HG03159 (cell line): ENCODE measurements around the gene AP2A1.
"Not testable (repeated sequence)": the region's sequence is repeated elsewhere in the genome, so short reads cannot be mapped to it uniquely, and the experiment has no call there.

ENCODE experiments used
- ATAC-seq: cut with Tn5 transposase; IDR thresholded peaks from one replicate; pipeline ENCODE4 v1.9.1; 2021; ENCODE audit warnings: mild to moderate bottlenecking, moderate library complexity; ENCODE audit not compliant: unreplicated experiment

AP2A1 gene

DNA sequence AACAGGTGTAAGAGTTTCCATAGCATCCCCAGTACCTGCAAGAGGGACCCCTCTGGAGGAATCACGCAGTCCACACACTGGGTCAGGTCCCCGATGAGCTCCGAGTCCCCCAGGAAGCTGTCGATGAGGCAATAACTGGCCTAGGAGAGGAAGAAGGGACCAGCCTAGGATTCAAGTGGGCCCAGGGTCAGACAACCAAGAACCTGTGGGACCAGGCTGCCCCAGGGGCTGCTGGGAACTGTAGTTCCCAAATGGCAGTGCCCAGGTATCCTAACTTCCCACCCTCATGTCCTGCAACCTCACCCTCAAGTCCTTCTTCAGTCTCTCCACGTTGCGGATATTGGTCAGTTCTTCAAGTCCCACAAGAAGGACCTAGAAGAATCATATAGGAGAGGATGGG, 44.5 kb downstream of the AP2A1 start:
- ATAC-seq = no peak

GRCh38 chr19:49812452-49812996, 45.7 kb downstream of the AP2A1 start:
- ATAC-seq = no peak

DNA sequence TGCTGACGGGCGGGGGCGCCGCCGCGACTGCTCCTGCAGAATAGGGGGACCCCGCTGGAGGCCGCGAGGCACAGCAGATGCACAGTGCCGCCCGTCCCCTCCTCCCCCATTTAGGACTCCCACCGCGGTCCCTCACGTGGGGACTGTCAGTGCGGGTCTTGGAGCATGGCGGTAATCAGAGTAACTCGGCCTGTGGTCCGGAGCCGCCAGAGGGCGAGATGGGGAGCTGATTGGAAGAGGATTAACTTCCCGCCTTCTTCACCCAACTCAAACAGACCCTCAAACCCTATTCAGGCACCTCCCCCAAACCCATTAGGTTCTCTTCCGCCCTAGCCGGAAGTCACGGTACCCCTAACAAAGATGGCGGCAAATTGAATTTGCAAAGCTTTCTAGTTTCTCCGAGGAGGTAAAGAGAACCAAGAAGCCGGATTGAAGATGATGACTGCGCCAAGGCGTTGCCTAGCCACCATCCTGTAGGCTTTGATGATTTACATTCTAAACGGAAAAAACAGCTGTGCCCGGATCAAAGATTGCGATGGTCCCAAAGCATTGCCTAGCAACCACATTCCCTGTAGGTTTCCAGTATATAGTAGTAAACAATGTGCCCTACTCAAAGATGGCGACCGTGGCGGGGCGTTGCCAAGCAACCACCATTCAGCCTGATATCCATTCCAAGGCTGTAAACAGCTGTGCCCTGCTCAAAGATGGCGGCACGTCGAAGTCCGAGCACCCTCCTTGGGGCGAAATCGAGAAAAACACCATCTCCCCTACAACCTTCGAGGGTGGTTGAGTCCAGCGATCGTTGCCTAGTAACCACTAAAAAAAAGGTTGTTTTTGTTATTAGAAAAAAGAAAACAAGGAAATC, 46.4 kb downstream of the AP2A1 start, which contains the start of gene FUZ:
FUZ (minus strand) TSS at position 296 of the 865 bp plus-strand sequence; CDS start at position 110, 186 bp downstream.
- peak; percentile 42 for ATAC-seq

GRCh38 chr19:49814010-49814409, 47.2 kb downstream of the AP2A1 start:
- ATAC-seq = no peak

- no peak for ATAC-seq
Observed at GRCh38 chr19:49816590-49816989, 49.8 kb downstream of the AP2A1 start.

DNA sequence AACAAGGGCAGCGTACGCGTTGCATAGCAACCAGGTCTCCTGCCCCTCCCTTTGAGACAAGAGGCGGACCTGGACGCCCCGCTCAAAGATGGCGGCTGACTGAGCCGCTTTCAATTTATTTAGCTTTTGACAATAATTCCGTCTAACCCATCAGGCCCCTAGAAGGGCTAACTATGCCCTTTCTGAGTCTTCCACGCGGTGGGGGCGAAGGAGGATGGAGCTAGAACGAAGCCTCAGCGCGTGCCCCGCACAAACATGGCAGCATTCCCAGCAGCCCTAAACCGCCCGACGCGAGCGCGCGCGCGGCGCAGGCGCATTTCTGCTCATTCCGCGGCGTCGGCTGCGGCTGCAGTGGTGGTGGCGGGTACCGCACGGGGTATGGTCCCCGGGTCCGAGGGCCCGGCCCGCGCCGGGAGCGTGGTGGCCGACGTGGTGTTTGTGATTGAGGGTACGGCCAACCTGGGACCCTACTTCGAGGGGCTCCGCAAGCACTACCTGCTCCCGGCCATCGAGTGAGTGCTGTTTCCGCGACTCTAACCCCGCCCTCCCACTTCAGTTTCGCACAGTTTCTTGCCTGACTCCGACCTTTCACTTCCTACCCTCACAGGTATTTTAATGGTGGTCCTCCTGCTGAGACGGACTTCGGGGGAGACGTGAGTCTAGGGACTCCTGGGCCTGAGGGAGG, 51.3 kb downstream of the AP2A1 start, which contains the start of gene MED25:
MED25 (plus strand) TSS at position 326 of the 685 bp plus-strand sequence; CDS start at position 379, 53 bp downstream.
- peak; percentile 56 for ATAC-seq

DNA sequence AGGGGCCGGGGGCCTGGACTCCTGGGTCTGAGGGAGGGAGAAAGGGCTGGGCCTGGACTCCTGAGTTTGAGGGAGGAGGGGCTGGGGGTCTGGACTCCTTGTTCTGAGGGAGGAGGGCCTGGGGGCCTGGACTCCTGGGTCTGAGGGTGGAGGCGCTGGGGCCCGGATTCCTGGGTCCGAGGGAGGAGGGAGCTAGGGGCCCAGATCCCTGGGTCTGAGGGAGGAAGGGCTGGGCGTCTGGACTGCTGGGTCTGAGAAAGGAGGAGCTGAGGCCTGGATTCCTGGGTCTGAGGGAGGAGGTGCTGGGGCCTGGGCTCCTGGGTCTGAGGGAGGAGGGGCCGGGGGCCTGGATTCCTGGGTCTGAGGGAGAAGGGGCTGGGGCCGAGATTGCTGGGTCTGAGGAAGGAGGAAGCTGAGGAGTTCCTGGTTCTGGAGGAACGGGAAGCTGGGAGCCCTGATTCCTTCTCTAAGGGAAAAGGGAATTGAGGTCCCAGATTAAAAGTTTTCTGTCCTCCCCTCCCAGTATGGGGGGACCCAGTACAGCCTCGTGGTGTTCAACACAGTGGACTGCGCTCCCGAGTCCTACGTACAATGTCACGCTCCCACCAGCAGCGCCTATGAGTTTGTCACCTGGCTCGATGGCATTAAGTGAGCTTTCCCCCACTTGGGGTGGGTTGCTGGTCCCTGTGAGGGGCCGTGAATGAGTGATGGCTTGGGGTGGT, 52.0 kb downstream of the AP2A1 start:
- no peak for ATAC-seq

DNA sequence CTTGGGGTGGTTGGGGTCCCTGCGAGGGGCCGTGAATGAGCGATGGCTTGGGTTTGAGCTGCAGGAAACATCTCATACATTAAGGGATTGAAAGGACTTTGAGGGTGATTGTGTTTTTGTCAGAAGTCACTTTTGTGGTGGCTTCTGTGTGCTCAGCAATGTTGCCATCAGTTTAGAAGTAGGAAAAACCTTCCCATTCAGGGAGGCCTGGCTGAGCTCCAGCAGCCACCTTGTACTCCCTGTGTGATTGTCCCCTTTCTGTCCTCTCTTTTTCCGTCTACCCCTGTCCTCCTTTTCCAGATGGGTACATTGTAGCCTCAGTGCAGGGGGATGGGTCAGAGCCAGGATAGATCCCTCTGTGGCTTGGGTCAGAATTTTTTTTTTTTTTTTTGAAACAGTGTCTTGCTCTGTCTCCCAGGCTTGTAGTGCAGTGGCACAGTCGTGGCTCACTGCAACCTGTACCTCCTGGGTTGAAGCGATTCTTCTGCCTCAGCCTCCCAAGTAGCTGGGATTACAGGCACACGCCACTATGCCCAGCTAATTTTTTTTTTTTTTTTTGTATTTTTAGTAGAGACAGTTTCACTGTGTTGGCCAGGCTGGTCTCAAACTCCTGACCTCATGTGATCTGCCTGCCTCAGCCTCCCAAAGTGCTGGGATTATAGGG, 52.8 kb downstream of the AP2A1 start:
- not testable (repeated sequence) for ATAC-seq

GRCh38 chr19:49820125-49820524, 53.3 kb downstream of the AP2A1 start:
- ATAC-seq = no peak

- ATAC-seq = no peak
Observed at GRCh38 chr19:49823472-49823871, 56.7 kb downstream of the AP2A1 start.

- ATAC-seq = no peak
Observed at GRCh38 chr19:49824662-49825061, 57.9 kb downstream of the AP2A1 start.

- ATAC-seq = no peak
Observed at GRCh38 chr19:49827034-49827433, 60.2 kb downstream of the AP2A1 start.

DNA sequence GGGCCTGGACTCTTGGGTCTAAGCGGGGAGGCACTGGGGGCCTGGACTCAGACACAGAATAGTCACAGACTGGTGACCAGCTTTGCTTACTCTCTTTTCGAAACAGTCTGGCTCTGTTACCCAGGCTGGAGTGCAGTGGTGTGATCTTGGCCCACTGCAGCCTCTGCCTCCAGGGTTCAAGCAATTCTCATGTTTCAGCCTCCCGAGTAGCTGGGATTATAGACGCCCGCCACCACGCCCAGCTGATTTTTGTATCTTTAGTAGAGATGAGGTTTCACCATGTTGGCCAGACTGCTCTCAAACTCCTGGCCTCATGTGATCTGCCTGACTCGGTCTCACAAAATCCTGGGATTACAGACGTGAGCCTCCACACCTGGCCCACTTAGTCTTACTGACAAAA, 62.4 kb downstream of the AP2A1 start:
- ATAC-seq = no peak

DNA sequence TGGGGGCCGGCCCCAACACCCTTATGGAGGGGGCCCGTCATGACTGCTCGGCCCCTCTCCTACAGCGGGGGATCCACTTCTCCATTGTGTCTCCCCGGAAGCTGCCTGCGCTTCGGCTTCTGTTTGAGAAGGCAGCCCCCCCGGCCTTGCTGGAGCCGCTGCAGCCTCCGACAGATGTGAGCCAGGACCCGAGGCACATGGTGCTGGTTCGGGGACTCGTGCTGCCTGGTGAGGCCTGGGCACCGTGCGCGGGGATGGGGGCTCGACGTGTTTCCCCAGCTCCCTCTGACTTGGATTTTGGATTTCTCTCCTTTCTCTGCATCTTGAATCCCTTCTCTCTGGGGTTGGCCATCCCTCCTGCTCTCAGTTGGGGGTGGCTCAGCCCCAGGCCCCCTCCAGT, 62.9 kb downstream of the AP2A1 start:
- no peak for ATAC-seq

- ATAC-seq = no peak
Observed at GRCh38 chr19:49830766-49831165, 64.0 kb downstream of the AP2A1 start.

- no peak for ATAC-seq
Observed at GRCh38 chr19:49831592-49831991, 64.8 kb downstream of the AP2A1 start.

- ATAC-seq = no peak
Observed at GRCh38 chr19:49832556-49832955, 65.8 kb downstream of the AP2A1 start.

DNA sequence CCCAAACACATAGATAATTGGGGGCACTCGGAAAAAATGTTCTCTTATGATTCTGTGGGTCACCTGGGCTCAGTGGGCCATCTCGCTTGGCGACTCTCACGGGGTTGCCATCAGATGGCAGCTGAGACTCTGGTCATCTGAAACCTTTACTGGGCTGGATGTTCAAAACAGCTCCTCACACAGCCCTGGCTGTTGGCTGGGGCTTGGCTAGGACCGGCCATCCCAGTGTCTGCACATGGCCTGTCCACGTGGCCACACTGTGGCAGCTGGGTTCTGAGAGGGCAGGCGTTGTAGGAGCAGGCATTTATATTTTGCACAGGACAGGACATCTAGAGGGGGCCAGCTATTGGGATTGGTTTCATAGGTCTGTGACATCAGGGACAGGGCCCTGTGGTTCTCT, 66.8 kb downstream of the AP2A1 start:
- ATAC-seq = no peak

DNA sequence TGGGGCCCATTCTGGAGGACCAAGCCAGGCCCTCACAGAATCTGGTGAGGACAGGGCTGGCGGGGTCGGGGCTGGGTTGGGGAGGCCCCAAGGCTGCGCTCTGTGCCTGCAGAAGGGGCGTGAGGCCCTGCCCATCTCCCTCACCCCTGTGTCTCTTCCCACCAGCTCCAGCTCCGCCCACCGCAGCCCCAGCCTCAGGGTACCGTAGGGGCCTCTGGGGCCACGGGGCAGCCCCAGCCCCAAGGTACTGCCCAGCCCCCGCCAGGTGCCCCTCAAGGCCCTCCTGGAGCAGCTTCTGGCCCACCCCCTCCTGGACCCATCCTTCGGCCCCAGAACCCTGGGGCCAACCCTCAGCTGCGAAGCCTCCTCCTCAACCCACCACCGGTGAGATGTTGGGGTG, 68.8 kb downstream of the AP2A1 start:
- ATAC-seq = no peak

GRCh38 chr19:49836176-49837008, 69.6 kb downstream of the AP2A1 start:
- ATAC-seq = no peak
